Measurements from ENCODE around the gene NDUFA5.

- TF ChIP-seq CTCF (IDR thresholded peaks at IDR 0.05; ENCODE audit: low read depth, low read length) (no peak), EZH2phosphoT487 (IDR thresholded peaks at IDR 0.05; ENCODE audit: low read depth) (no peak)
Observed at GRCh38 chr7:123573341-123573740, 15.7 kb upstream of the NDUFA5 start.

Data from OCI-LY3 (cell line).